Loucy (cell line): Measurements from ENCODE around the gene SETBP1.

Experiments used
- CTCF ChIP-seq: fragments of 200-600 bp; sonication (generic); conservative IDR thresholded peaks from 2 replicates; pipeline ENCODE4 v1.5.1; 2014; ENCODE audit warnings: mild to moderate bottlenecking, antibody characterized with exemption, low read length
- EZH2phosphoT487 ChIP-seq: fragments of 200-600 bp; IDR thresholded peaks from 2 replicates; pipeline ENCODE4 v1.6.1; 2018; ENCODE audit warnings: antibody characterized with exemption, mild to moderate bottlenecking, moderate library complexity, borderline replicate concordance

GRCh38 chr18:44997174-44997573, 316.5 kb downstream of the SETBP1 start:
- TF ChIP-seq EZH2phosphoT487 (no peak), CTCF (no peak)
